ENCODE measurements around the gene WNT7B. TPM values are rescaled to one million over a fixed set of nuclear protein-coding genes. Genes with fewer than 3 reads are reported as not detected.
"Not testable (repeated sequence)": the region's sequence is repeated elsewhere in the genome, so short reads cannot be mapped to it uniquely, and the experiment has no call there.

Gene WNT7B
- total RNA-seq, 1 donor from 2014 or later: 8.4 TPM

DNA sequence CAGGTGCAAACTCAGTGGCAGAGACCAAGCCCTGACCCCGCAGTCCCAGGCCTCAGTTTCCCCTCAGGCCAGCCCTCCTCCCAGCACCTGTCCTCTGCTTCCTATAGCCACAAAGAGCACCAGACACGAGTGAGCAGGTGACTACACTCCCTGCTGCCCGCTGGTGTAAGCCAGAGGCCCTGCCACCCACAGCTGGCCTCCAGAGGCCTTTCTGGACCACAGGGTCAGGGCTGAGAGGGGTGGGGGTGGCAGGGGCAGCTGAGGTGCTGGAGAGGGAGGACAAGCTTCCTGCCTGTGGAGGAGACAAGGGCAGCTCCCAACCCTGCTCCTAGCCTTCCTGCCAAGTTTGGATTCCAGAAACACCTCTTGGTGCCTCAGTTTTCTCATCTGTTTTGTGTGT is 31.3 kb upstream of the WNT7B start:
- no peak for ATAC-seq

- ATAC-seq: peak; percentile 59
These were observed 30.9 kb upstream of the WNT7B start for GRCh38 chr22:46007848-46008261.

DNA sequence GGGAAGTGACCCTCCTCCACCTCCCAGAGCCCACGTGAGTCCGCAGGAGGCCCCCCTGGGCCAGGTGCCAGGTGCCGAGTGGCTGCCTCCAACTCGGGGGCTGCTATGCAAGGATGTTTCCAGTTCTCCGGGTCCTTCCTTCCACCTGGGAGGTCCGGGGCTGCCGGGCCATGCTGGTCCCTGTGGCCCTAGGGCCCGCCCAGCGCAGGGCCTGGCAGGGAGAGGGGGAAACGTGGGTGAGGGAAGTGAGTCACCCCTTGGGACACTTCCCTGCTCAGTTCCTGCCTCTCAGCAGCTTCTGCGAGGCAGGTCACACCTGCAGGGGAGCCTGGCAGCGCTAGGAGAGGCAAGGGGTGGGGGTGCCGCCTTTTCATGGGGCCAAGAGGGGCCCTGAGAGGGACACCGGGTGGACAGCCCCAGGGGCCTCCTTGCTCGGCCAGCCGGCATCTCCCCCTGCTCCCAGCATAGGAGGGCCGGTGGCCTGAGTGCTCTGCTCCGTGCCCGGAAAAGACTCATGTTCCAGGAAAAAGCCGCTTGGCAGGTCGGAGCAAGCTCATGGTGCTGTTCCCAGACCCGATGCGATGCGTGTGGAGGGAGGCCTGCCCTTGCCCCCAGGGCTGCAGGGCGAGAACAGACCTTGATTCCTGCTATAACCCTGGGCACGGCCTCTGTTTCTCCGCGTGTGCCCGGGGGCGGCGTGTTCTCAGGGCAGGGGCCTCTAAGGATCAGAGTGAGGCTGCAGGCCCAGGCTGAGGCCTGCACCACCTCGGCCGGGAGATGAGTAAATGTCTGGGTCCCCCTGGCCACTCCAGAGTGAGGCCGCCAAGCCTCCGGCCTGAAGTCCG is 30.3 kb upstream of the WNT7B start:
- peak; percentile 86 for ATAC-seq

DNA sequence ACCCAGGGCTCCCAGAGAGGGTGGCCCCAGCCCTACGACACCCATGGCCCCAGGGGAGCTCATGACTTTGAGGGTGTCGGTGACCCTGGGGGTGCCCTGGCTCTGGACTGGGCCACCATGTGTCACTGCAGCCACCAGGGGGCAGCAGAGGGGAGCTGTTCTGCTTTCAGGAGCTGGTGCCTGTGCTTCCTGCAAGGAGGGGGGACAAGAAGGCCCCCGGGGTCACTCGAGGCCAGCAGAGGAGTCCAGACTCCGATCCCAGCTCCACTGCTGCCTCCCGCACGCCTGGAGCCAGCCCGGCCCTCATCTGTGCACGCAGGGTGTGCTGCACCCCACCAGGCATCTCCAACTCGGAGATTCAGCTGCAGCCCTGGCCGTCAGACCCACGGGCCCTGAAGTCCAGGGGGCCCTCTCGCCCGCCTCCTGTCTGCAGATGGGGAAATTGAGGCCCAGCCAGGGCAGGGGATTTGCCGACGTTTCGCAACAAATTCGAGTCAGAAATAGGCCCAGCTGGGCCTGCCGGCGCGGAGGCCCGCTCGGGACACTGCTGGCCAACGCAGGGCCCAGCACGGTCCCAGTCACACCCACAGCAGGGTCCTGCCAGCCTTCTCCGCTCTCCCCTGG is 29.5 kb upstream of the WNT7B start:
- peak; percentile 68 for ATAC-seq

- not testable (repeated sequence) for ATAC-seq
These were observed 28.2 kb upstream of the WNT7B start for GRCh38 chr22:46005116-46005705.

DNA sequence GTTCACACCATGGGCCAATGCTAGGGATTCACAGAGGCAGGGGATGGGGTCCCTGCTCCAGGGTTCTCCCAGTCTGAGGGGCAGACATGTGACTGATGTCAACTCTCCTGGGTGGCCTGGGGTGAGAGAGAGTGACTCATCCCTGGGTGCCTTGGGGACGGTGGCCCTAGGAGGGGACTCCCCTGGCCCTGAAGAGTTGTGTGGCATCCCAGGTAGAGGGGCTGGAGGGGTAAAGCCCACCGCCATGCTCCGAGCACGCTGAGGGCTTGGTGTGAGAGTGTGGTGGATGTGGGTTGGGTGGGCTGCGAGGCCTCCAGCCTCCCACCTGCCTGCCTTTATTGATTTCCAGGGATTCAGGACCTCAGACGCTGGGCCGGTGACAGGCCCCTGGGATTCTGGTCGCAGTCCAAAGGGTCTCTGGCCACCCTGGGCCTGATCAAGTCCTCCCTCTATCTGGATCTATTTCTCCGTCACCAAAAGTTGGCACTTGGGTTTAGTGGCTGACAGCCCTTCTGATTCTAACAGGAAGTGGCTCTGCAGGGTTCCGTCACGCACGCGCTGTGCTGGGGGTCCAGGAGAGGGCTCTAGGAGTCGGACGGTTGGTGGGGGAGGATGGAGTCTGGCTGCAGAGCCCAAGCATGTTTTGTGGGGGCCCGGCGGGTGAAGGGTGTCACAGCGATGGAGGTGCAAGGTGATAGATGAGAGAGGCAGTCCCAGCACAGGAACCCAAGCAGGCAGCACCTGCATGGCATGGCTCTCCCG is 27.3 kb upstream of the WNT7B start:
- no peak for ATAC-seq

DNA sequence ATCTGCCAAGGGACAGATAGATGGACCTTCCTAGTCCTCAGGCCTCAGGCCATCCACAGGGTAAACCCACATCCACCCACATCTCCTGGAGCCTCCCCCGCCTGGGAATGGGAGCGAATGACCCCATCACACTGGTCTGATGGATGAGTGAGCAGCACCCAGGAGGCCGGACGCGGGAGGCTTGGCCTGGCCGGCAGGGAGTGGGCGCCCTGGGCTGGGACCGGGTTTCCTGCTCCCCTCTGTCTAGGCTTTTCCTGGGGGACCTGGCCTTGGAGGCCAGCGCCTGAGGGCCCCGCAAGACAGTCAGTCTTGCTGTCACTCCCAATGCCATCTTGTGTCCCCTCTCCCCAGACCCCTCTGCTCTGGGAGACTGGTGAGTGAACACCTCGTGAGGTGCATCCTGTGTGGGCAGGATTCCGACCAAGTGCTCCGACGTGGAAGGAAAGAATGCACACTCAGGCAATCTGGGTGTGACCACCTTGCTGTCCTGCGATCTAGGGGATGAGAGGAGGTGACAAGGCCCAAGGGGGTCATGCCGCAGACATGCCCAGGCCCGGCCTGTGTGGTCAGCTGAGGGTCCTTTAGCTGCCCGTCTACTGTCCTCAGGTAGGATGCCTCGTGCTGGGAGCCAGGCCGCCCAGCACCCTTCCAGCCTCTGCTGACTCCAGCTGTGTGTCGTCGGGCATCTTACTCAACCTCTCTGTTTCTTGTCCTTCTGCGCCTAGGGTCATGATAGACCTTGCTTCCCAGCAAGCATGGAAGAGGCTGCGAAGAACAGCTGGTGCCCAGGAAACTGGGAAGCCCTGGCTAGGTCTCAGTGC is 26.5 kb upstream of the WNT7B start:
- no peak for ATAC-seq

DNA sequence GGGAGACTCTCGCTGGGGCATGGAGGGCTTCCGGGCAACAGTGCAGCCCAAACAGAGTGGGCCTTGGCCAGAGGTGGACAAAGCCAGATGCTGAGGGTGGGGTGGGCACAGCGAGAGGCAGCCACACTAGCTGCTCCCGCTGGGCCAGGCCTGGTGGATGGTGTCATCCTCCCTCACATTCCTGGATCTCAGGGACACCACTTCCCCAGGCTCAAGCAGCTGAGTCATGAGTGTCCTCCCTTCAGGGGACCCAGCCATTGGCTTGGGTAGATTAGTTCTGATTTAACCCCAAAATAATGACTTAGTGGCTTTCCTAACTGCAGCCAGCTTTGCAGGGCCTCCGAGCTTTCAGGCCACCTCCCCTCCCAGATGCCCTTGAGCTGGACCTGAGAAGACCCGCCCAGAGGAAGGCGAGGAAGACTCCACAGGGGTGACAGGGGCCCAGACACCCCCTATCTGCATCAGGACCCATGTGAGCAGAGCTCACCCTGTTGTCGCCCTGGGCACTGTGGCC is 25.9 kb upstream of the WNT7B start:
- no peak for ATAC-seq

GRCh38 chr22:46001426-46002106 is 24.6 kb upstream of the WNT7B start:
- no peak for ATAC-seq

GRCh38 chr22:46001046-46001425 is 24.1 kb upstream of the WNT7B start:
- ATAC-seq: no peak

- ATAC-seq: no peak
These were observed 23.4 kb upstream of the WNT7B start for GRCh38 chr22:46000081-46001027.

GRCh38 chr22:45999379-45999971 is 22.5 kb upstream of the WNT7B start:
- ATAC-seq: no peak

GRCh38 chr22:45998638-45999378 is 21.8 kb upstream of the WNT7B start:
- ATAC-seq: no peak

GRCh38 chr22:45997777-45998637 is 21.0 kb upstream of the WNT7B start:
- no peak for ATAC-seq

GRCh38 chr22:45997077-45997776 is 20.3 kb upstream of the WNT7B start:
- peak; percentile 40 for ATAC-seq

GRCh38 chr22:45996241-45997076 is 19.5 kb upstream of the WNT7B start:
- peak; percentile 10 for ATAC-seq

All from esophagus mucosa (tissue), 1 donor.